B cell (primary cell): ENCODE measurements around the gene CASD1. TPM values are rescaled to one million over a fixed set of nuclear protein-coding genes. Genes with fewer than 3 reads are reported as not detected.
A peak's percentile ranks its signal among the peaks of the same experiment; 100 is the strongest.

Experiments
- ATAC-seq: fragments of 200-7000 bp; cut with Tn5 transposase; one replicate; pipeline ENCODE4 v1.10.0; 2021; ENCODE audit warnings: low read depth, mild to moderate bottlenecking, moderate number of reproducible peaks, moderate library complexity
- CTCF ChIA-PET: fragments of 350-600 bp; sonication (Branson Sonifier 250); formaldehyde crosslinking; loops from one replicate; lab custom pipeline; 2021; ENCODE audit warnings: antibody characterized with exemption, inconsistent platforms; lab: Charles Lee
- POLR2A ChIA-PET: fragments of 350-600 bp; sonication (Branson Sonifier 250); formaldehyde crosslinking; loops from one replicate; lab custom pipeline; 2021; ENCODE audit warnings: antibody characterized with exemption; lab: Charles Lee
- DNase-seq: peaks from one replicate; pipeline ENCODE4 v3.0.0; 2013
- H2AFZ ChIP-seq: 2 replicates; pipeline ENCODE4 v1.6.1; 2012; ENCODE audit warnings: mild to moderate bottlenecking, low read depth, low read length; ENCODE audit not compliant: insufficient read depth, poor library complexity, severe bottlenecking
- H3K27ac ChIP-seq, 2 donors: 1 replicate in 1 of 2; 2 replicates in 1 of 2; pipeline ENCODE4 v1.5.1; 2012 to 2013; ENCODE audit warnings: low read length in 2 of 2, mild to moderate bottlenecking in 2 of 2, moderate library complexity in 1 of 2
- H3K27me3 ChIP-seq, 4 experiments: fragments of 200-600 bp in 1 of 4; sonication (generic) in 1 of 4; replicated peaks in 1 of 4; 1 replicate in 2 of 4; 2 replicates in 2 of 4; pipeline versions ENCODE4 v1.6.1 to v1.7.0; 2013 to 2016; ENCODE audit warnings: low read length in 3 of 4, mild to moderate bottlenecking in 2 of 4, mixed read lengths in 1 of 4, moderate library complexity in 1 of 4; ENCODE audit not compliant: insufficient read depth in 4 of 4, control insufficient read depth in 3 of 4; ENCODE audit errors: control extremely low read depth in 1 of 4
- H3K36me3 ChIP-seq, 2 experiments: replicated peaks in 1 of 2; 1 replicate in 1 of 2; 2 replicates in 1 of 2; pipeline versions ENCODE4 v1.6.1 to v1.7.1; 2013; ENCODE audit warnings: low read length in 1 of 2; ENCODE audit not compliant: insufficient read depth in 2 of 2, control insufficient read depth in 1 of 2; ENCODE audit errors: control extremely low read depth in 1 of 2, extremely low read depth in 1 of 2
- H3K4me1 ChIP-seq, 2 donors: fragments of 200-600 bp in 1 of 2; sonication (generic) in 1 of 2; 1 replicate in 1 of 2; 2 replicates in 1 of 2; pipeline versions ENCODE4 v1.5.1 to v1.6.1; 2013 to 2017; ENCODE audit warnings: low read length in 2 of 2; ENCODE audit not compliant: control insufficient read depth in 2 of 2, insufficient read depth in 2 of 2
- H3K4me2 ChIP-seq: replicated peaks from 2 replicates; pipeline ENCODE3; 2012; ENCODE audit warnings: mild to moderate bottlenecking, low read depth, low read length; ENCODE audit not compliant: poor library complexity, severe bottlenecking
- H3K4me3 ChIP-seq, 5 experiments: fragments of 200-600 bp in 1 of 5; sonication (generic) in 1 of 5; 1 replicate in 3 of 5; 2 replicates in 2 of 5; pipeline versions ENCODE4 v1.5.1 to v1.7.0; 2011 to 2016; ENCODE audit warnings: low read length in 4 of 5, mild to moderate bottlenecking in 4 of 5, low read depth in 2 of 5, control low read depth in 1 of 5, moderate library complexity in 1 of 5; ENCODE audit not compliant: insufficient read depth in 1 of 5; ENCODE audit errors: control extremely low read depth in 1 of 5, extremely low read depth in 1 of 5
- H3K79me2 ChIP-seq: fragments of 200-600 bp; sonication (generic); one replicate; pipeline ENCODE4 v1.6.0; 2016; ENCODE audit warnings: low read length; ENCODE audit not compliant: control insufficient read depth, insufficient read depth
- H3K9ac ChIP-seq: fragments of 200-600 bp; sonication (generic); 2 replicates; pipeline ENCODE4 v1.6.1; 2017; ENCODE audit warnings: mild to moderate bottlenecking, low read length, moderate library complexity
- H3K9me3 ChIP-seq, 3 donors: one replicate each; pipeline versions ENCODE4 v1.6.1 to v1.7.1; 2013; ENCODE audit warnings: low read length in 2 of 3; ENCODE audit not compliant: control insufficient read depth in 2 of 3, insufficient read depth in 1 of 3; ENCODE audit errors: control extremely low read depth in 1 of 3
- H4K20me1 ChIP-seq: 2 replicates; pipeline ENCODE4 v1.6.0; 2012; ENCODE audit warnings: mild to moderate bottlenecking, low read length; ENCODE audit not compliant: insufficient read depth, control insufficient read depth, poor library complexity, severe bottlenecking
- H3K27ac Mint-ChIP-seq: one replicate; pipeline ENCODE4 v1.8.0; 2021; ENCODE audit warnings: mixed read lengths
- H3K27me3 Mint-ChIP-seq: one replicate; pipeline ENCODE4 v1.8.0; 2021; ENCODE audit warnings: mixed read lengths
- H3K4me1 Mint-ChIP-seq: one replicate; pipeline ENCODE4 v1.8.0; 2021; ENCODE audit warnings: mixed read lengths
- H3K4me3 Mint-ChIP-seq: one replicate; pipeline ENCODE4 v1.8.0; 2021; ENCODE audit warnings: mixed read lengths
- H3K9me3 Mint-ChIP-seq: one replicate; pipeline ENCODE4 v1.8.0; 2022; ENCODE audit warnings: mixed read lengths; ENCODE audit not compliant: insufficient read depth
- CTCF ChIP-seq: fragments of 200-600 bp; IDR thresholded peaks from one replicate; pipeline ENCODE4 v1.8.0; 2022; ENCODE audit warnings: antibody characterized with exemption, mild to moderate bottlenecking
- EZH2 ChIP-seq: IDR thresholded peaks from 2 replicates; pipeline ENCODE4 v1.6.1; 2012; ENCODE audit warnings: borderline replicate concordance, low read depth, mild to moderate bottlenecking, moderate library complexity, low read length; ENCODE audit not compliant: insufficient read depth, poor library complexity, severe bottlenecking
- WGBS: methylation state at CpG from one replicate; pipeline ENCODE4 v1.1.5; 2013; ENCODE audit warnings: missing lambda C conversion rate; ENCODE audit not compliant: insufficient coverage; 5-methylcytosine and 5-hydroxymethylcytosine counted together
- intact Hi-C: fragments of 100-400 bp; cut with micrococcal nuclease; formaldehyde crosslinking; loops from one replicate; pipeline ENCODE4 v1.10.0; 2022
- polyA plus RNA-seq: library from polyadenylated mRNA; depleted of rRNA; stranded (reverse); fragments of >200 nt; gene quantifications from 2 replicates; pipeline ENCODE4 v1.2.3, GENCODE V29; 2012
- total RNA-seq, 2 donors: library from RNA; stranded (reverse); fragments of 120-200 nt in 1 of 2; gene quantifications; 1 replicate in 1 of 2; 2 replicates in 1 of 2; pipeline versions ENCODE4 v1.2.3 to v1.2.4, GENCODE V29; 2013 to 2022

CASD1 gene
- total and polyA plus RNA-seq, 2 donors (not counting 1 experiment from before 2014, with no cell fraction given), result 9.2 to 47.9 TPM

- no peak for ATAC-seq
- Mint-ChIP-seq H3K27ac (peak overlapping the region; percentile 2), H3K4me3 (no peak overlapping the region), H3K27me3 (no peaks in the 10 kb centered on the region), H3K4me1 (peaks cover 31% of the 10 kb centered on the region), H3K9me3 (no peaks in the 10 kb centered on the region)
- Histone ChIP-seq H3K4me1 (peaks cover 19 to 32% of the 10 kb centered on the region in 2 donors), H3K4me3 (no peak overlapping the region), H3K27me3 (no peaks in the 10 kb centered on the region), H3K9ac (no peak overlapping the region), H3K9me3 (no peaks in the 10 kb centered on the region), H4K20me1 (no peaks in the 10 kb centered on the region), H3K27ac (no peak overlapping the region), H3K79me2 (no peaks in the 10 kb centered on the region), H3K36me3 (peaks cover 3% of the 10 kb centered on the region in 2 experiments), H2AFZ (no peak overlapping the region), H3K4me2 (no peak overlapping the region)
- intact Hi-C loops, result loop anchor here (5.0 kb wide), 2 partner anchors 32 to 97 kb away; partner anchors contain the start of gene SGCE
- POLR2A ChIA-PET, result no interaction called here
- WGBS, result no CpG with 5 or more reads among the region's 1 CpG
- no peak for TF ChIP-seq CTCF
- TF ChIP-seq EZH2, result no peak
- CTCF ChIA-PET, result no interaction called here
- no peak for DNase-seq
Measured at GRCh38 chr7:94559972-94560371, 50.4 kb downstream of the CASD1 start.

GRCh38 chr7:94561841-94562514, 52.4 kb downstream of the CASD1 start:
- intact Hi-C loops, result no loop called here
- Histone ChIP-seq H3K79me2 (no peaks in the 10 kb centered on the region), H3K27ac (no peak overlapping the region), H3K9ac (no peak overlapping the region), H3K4me2 (no peak overlapping the region), H3K4me1 (peaks cover 8 to 13% of the 10 kb centered on the region in 2 donors), H4K20me1 (no peaks in the 10 kb centered on the region), H3K9me3 (no peaks in the 10 kb centered on the region), H3K36me3 (peaks cover 0 to 3% of the 10 kb centered on the region in 2 experiments), H3K4me3 (no peak overlapping the region), H2AFZ (no peak overlapping the region), H3K27me3 (no peaks in the 10 kb centered on the region)
- H3K9me3 Mint-ChIP-seq, result no peaks in the 10 kb centered on the region
- ATAC-seq, result no peak
- WGBS, result no CpG with 5 or more reads among the region's 2 CpGs
- no peak for DNase-seq
- peak overlapping the region; percentile 16 for H3K27ac Mint-ChIP-seq
- TF ChIP-seq CTCF, result no peak
- TF ChIP-seq EZH2, result no peak
- no peak overlapping the region for H3K4me3 Mint-ChIP-seq
- H3K27me3 Mint-ChIP-seq, result no peaks in the 10 kb centered on the region
- ChIA-PET POLR2A (no interaction called here), CTCF (no interaction called here)
- peaks cover 12% of the 10 kb centered on the region for H3K4me1 Mint-ChIP-seq
